Common myeloid progenitor, CD34-positive (primary cell): ENCODE data around the gene PMPCA.

Experiments used
- CTCF ChIA-PET: fragments of 350-600 bp; sonication (Branson Sonifier 250); formaldehyde crosslinking; loops from one replicate; lab custom pipeline; 2021; ENCODE audit warnings: antibody characterized with exemption; lab: Charles Lee
- POLR2A ChIA-PET: fragments of 350-600 bp; sonication (Branson Sonifier 250); formaldehyde crosslinking; loops from one replicate; lab custom pipeline; 2021; ENCODE audit warnings: antibody characterized with exemption; lab: Charles Lee
- DNase-seq, 3 donors: peaks; one replicate each; pipeline versions ENCODE4 v3.0.0 to v3.0.0-alpha.2; 2013
- H3K27ac ChIP-seq, 2 experiments: 1 replicate in 1 of 2; 2 replicates in 1 of 2; pipeline ENCODE4 v1.7.0; 2013; ENCODE audit warnings: inconsistent platforms in 2 of 2, low read length in 2 of 2, mild to moderate bottlenecking in 2 of 2, low read depth in 1 of 2, moderate library complexity in 1 of 2; ENCODE audit not compliant: severe bottlenecking in 2 of 2, insufficient read depth in 1 of 2, poor library complexity in 1 of 2
- H3K27me3 ChIP-seq, 5 experiments: replicated peaks in 2 of 5; 1 replicate in 3 of 5; 2 replicates in 2 of 5; pipeline versions ENCODE4 v1.6.1 to v1.7.0; 2013; ENCODE audit warnings: low read length in 4 of 5, mild to moderate bottlenecking in 2 of 5, moderate library complexity in 2 of 5, inconsistent platforms in 1 of 5; ENCODE audit not compliant: insufficient read depth in 5 of 5, control insufficient read depth in 4 of 5
- H3K36me3 ChIP-seq, 4 experiments: 1 replicate in 2 of 4; 2 replicates in 2 of 4; pipeline versions ENCODE4 v1.6.1 to v1.7.0; 2013; ENCODE audit warnings: low read length in 3 of 4, control low read depth in 1 of 4, mild to moderate bottlenecking in 1 of 4; ENCODE audit not compliant: control insufficient read depth in 4 of 4, insufficient read depth in 4 of 4
- H3K4me1 ChIP-seq, 4 experiments: 1 replicate in 3 of 4; 2 replicates in 1 of 4; pipeline versions ENCODE4 v1.6.1 to v1.7.1; 2013; ENCODE audit warnings: low read length in 3 of 4, mild to moderate bottlenecking in 3 of 4, control low read depth in 1 of 4, inconsistent platforms in 1 of 4, moderate library complexity in 1 of 4; ENCODE audit not compliant: control insufficient read depth in 4 of 4, insufficient read depth in 4 of 4; ENCODE audit errors: control extremely low read depth in 1 of 4
- H3K4me3 ChIP-seq, 7 experiments: 1 replicate in 4 of 7; 2 replicates in 3 of 7; pipeline versions ENCODE4 v1.5.1 to v1.7.0; 2013; ENCODE audit warnings: mild to moderate bottlenecking in 7 of 7, low read length in 6 of 7, moderate library complexity in 6 of 7, inconsistent platforms in 2 of 7, low read depth in 2 of 7, control low read depth in 1 of 7; ENCODE audit not compliant: insufficient read depth in 4 of 7, control insufficient read depth in 1 of 7; ENCODE audit errors: extremely low read depth in 1 of 7
- H3K9me3 ChIP-seq, 5 experiments: 1 replicate in 4 of 5; 2 replicates in 1 of 5; pipeline versions ENCODE4 v1.6.1 to v1.7.1; 2013; ENCODE audit warnings: low read length in 4 of 5, mild to moderate bottlenecking in 2 of 5, inconsistent platforms in 1 of 5, low read depth in 1 of 5, moderate library complexity in 1 of 5; ENCODE audit not compliant: control insufficient read depth in 4 of 5, insufficient read depth in 2 of 5; ENCODE audit errors: control extremely low read depth in 1 of 5
- WGBS: methylation state at CpG from one replicate; pipeline ENCODE4 v1.1.5; 2013; ENCODE audit not compliant: insufficient coverage; 5-methylcytosine and 5-hydroxymethylcytosine counted together

The PMPCA gene

DNA sequence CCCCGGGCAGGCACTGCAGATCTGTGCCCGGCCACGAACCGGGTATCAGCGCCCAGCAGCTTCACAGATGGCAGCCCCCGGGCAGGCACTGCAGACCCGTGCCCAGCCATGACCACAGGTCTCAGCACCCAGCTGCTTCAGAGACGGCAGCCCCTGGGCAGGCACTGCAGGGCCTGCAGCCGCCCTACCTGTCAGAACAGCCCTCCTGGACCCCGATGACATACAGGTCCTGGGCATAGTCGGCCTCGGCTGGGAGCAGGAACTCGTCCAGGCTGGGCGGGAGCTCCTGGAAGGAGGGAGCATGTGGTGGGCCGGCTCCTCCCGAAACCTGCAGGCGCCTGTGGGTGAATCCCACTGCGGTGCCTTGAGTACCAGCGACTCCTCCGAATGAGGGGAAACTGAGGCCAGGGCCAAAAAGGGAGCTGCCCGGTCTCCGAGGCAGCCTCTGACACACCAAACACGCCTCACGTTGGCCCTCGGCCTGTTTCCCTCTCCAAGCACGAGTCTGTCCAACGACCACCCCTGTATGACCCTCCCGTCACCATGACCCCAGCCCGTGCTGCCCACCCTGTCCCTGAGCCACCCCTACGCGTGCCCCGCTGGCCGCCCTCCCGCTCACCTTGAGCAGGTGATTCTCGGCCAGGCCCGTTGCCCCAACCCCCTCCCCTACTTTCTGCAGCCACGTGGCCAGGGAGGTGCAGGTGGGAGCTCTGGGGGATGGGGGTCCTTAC, 23.6 kb downstream of the PMPCA start:
- DNase-seq: no peak
- no peak overlapping the region for H3K27ac ChIP-seq
- H3K36me3 ChIP-seq: peaks cover 0 to 58% (median 38%) of the 10 kb centered on the region in 4 experiments
- H3K4me1 ChIP-seq: peaks cover 0 to 21% (median 19%) of the 10 kb centered on the region in 4 experiments
- CTCF ChIA-PET: interaction anchor here (1.2 kb wide), 1 partner anchor 9 kb away, joined by 3 read pairs; no protein-coding TSS in a partner anchor
- 97% methylated on average over 30 of the region's 37 CpGs for WGBS
- no peaks in the 10 kb centered on the region for H3K9me3 ChIP-seq
- no peak overlapping the region for H3K4me3 ChIP-seq
- no peaks in the 10 kb centered on the region for H3K27me3 ChIP-seq
- POLR2A ChIA-PET: no interaction called here

- H3K9me3 ChIP-seq: no peaks in the 10 kb centered on the region
- H3K27me3 ChIP-seq: no peaks in the 10 kb centered on the region
- CTCF ChIA-PET: interaction anchor here (1.0 to 1.8 kb wide), 3 partner anchors 9 to 19 kb away, joined by 3 to 4 read pairs (median 3); no protein-coding TSS in a partner anchor
- 95% methylated on average over 9 of the region's 17 CpGs for WGBS
- H3K27ac ChIP-seq: no peak overlapping the region
- no peak for DNase-seq
- H3K4me1 ChIP-seq: peaks cover 0 to 23% (median 20%) of the 10 kb centered on the region in 4 experiments
- POLR2A ChIA-PET: no interaction called here
- H3K36me3 ChIP-seq: peaks cover 0 to 51% (median 35%) of the 10 kb centered on the region in 4 experiments
- H3K4me3 ChIP-seq: no peak overlapping the region
Measured at GRCh38 chr9:136434580-136435169, 24.2 kb downstream of the PMPCA start.

DNA sequence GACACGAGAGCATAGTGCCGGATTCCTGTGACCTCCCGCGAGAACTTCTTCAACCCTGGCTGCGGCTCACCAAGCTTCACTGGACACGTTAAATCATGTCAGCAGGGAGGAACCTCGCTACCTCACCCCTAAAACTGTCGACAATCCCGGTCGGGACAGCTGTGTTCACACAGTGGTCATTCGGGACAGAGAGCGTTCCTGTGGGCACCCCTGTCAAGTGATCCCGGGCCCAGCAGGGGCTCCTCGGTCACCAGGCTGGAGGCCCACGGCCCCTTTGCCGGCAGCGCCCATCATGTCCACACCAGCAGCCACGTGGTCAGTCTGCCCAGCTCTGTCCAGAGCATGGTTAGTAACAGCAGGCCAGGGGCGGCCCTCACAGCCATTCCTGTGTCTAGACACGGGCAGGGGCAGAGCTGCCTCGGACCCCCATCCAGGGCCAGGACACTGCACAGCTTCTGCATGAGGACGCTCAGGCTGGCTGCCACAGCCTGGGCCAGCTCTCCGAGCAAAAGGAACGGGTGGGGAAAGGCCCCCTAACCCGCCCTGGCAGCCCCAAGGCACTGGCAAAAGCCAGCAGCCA, 25.7 kb downstream of the PMPCA start:
- peaks cover 0 to 42% (median 28%) of the 10 kb centered on the region in 4 experiments for H3K36me3 ChIP-seq
- no peaks in the 10 kb centered on the region for H3K27me3 ChIP-seq
- no peaks in the 10 kb centered on the region for H3K9me3 ChIP-seq
- WGBS: 94% methylated on average over 25 of the region's 25 CpGs
- no peak for DNase-seq
- H3K4me1 ChIP-seq: peaks cover 0 to 26% (median 22%) of the 10 kb centered on the region in 4 experiments
- no peak overlapping the region for H3K27ac ChIP-seq
- ChIA-PET POLR2A (no interaction called here), CTCF (interaction anchor here (1.5 to 1.8 kb wide), 2 partner anchors 9 to 12 kb away, joined by 3 to 4 read pairs; no protein-coding TSS in a partner anchor)
- H3K4me3 ChIP-seq: no peak overlapping the region

- 98% methylated on average over 4 of the region's 8 CpGs for WGBS
- no peaks in the 10 kb centered on the region for H3K9me3 ChIP-seq
- ChIA-PET POLR2A (no interaction called here), CTCF (interaction anchor here (1.0 kb wide), 1 partner anchor 12 kb away, joined by 3 read pairs; no protein-coding TSS in a partner anchor)
- no peaks in the 10 kb centered on the region for H3K27me3 ChIP-seq
- H3K4me3 ChIP-seq: peak overlapping the region in 1 of 7 experiments; percentile 23
- peaks cover 0 to 26% (median 22%) of the 10 kb centered on the region in 4 experiments for H3K4me1 ChIP-seq
- DNase-seq: no peak
- H3K36me3 ChIP-seq: peaks cover 0 to 48% (median 36%) of the 10 kb centered on the region in 4 experiments
- no peak overlapping the region for H3K27ac ChIP-seq
Measured at GRCh38 chr9:136437430-136437829, 27.0 kb downstream of the PMPCA start.

DNA sequence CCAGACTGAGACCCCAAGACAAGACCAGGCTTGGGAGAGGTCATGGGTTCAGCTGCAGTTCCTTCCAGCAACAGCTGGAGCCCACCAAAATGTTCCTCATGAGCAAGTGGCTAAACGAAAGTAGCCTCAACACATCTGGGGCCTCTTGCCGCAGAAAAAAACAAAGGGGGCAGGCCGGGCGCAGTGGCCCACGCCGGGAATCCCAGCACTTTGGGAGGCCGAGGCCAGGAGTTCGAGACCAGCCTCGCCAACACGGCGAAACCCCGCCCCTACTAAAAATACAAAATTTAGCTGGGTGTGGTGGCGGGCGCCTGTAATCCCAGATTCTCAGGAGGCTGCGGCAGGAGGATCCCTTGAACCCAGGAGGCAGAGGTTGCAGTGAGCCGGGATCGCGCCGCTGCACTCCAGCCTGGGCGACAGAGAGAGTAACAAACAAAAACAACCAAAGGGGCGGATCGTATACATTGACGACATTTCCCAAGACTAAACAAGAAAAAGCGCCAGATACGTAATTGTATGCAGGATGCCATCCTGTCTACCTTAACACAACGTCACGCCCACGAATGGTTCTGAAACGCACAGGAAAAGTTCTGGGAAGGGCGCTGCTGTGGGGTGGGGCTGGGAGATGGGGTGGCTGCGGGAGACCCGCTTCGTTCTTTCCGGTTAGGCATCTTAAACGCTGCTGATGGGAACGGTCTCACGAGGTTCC, 27.5 kb downstream of the PMPCA start:
- DNase-seq: no peak
- Histone ChIP-seq H3K4me1 (peaks cover 0 to 26% (median 22%) of the 10 kb centered on the region in 4 experiments), H3K27ac (peak overlapping the region in 1 of 2 experiments; percentile 74), H3K27me3 (no peaks in the 10 kb centered on the region), H3K36me3 (peaks cover 0 to 48% (median 35%) of the 10 kb centered on the region in 4 experiments), H3K4me3 (peak overlapping the region; percentile 67 to 85 (median 83)), H3K9me3 (no peaks in the 10 kb centered on the region)
- WGBS: 51% methylated on average over 25 of the region's 37 CpGs
- POLR2A ChIA-PET: no interaction called here
- CTCF ChIA-PET: interaction anchor here (1.0 to 1.1 kb wide), 2 partner anchors 20 to 26 kb away, joined by 3 read pairs; no protein-coding TSS in a partner anchor

- no peaks in the 10 kb centered on the region for H3K27me3 ChIP-seq
- peak overlapping the region; percentile 67 to 85 (median 83) for H3K4me3 ChIP-seq
- peaks cover under 1 to 50% (median 35%) of the 10 kb centered on the region in 4 experiments for H3K36me3 ChIP-seq
- H3K9me3 ChIP-seq: no peaks in the 10 kb centered on the region
- H3K27ac ChIP-seq: peak overlapping the region in 1 of 2 experiments; percentile 74
- ChIA-PET CTCF (interaction anchor here (1.0 to 1.1 kb wide), 2 partner anchors 21 to 26 kb away, joined by 3 read pairs; no protein-coding TSS in a partner anchor), POLR2A (no interaction called here)
- peak in 2 of 3 donors; percentile 50 to 51 for DNase-seq
- 1% methylated on average over 76 of the region's 91 CpGs for WGBS
- peaks cover 0 to 26% (median 22%) of the 10 kb centered on the region in 4 experiments for H3K4me1 ChIP-seq
Measured at GRCh38 chr9:136438548-136439480, 28.4 kb downstream of the PMPCA start.
